GM19468 (cell line): Measurements from ENCODE around the gene MFSD1.

Source experiments
- ATAC-seq: cut with Tn5 transposase; IDR thresholded peaks from one replicate; pipeline ENCODE4 v1.9.1; 2021; ENCODE audit warnings: mild to moderate bottlenecking, moderate library complexity, moderate number of reproducible peaks; ENCODE audit not compliant: unreplicated experiment; ENCODE audit errors: extremely low read depth

MFSD1 gene

DNA sequence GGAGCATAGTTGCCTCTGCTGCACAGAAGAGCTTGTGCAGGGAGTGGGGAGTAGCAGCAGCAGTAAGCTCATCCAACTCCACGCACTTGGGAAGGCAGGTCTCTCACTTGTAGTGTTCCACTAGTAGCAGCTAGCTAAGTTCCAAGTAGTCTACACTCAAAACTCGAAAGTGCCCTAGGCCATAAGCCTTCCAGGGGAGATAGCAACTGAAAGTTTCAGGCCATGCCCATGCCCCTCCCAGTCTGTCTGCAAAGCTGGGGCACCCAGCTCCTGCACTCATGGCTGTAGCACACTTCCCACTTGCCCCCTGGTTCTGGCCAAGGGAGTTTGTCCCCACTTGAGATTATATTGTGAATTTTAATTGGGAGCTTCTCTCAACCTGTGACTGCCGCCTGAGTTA lies 57.5 kb downstream of the MFSD1 start:
- ATAC-seq = no peak

DNA sequence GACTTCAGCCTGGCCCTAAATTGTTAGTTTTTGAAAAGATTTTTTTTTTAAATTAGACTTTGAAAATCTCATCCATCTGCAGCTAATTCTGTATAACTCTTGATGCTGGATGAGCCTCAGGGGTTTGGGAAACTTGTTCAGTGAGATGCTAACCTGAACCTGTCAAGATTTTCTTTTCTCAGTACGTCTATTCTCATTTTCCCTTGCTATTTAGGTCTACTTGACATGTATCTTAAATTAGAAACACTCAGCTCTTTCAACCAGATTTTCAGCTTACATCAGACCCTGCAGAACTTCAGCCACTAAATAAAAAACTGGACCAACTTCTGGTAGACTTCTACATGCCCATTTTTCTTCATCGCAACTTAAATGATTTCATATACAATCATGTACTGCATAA lies 61.4 kb downstream of the MFSD1 start:
- no peak for ATAC-seq

DNA sequence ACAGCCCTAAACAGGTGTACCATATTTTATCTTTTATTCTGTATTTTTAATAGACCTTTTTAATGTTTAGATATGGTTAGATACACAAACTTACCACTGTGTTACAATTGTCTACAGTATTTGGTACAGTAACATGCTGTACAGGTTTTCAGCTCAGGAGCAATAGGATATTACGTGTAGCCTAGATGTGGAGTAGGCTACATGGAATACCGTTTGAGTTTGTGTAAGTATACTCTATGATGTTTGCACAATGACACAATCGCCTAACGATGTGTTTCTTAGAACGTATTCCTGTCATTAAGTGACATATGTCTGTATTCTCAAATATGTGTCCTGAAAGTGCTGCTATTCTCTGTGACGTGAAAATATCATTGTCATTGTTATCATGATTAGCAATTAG lies 62.6 kb downstream of the MFSD1 start:
- ATAC-seq = no peak

DNA sequence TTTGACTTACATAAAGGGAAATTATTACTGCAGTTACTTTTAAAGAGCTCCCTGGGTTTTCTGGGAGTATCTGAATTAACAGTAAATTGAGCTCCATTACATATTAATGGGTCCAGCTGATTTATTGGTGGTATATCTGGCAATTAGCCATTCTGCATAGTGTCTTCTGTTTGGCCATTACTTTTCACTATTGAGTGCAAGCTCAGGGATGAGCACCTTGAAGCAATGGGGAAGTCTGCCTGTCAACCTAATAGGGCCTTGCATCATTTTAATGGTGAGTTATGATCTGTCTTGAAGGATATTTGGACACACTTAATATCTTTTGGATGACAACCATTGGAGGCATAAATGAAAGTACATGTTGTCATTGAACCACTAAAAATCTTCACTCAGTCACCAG lies 73.8 kb downstream of the MFSD1 start:
- no peak for ATAC-seq
